HG02642 (cell line): ENCODE data around the gene AEBP1.

Experiments
- ATAC-seq: cut with Tn5 transposase; IDR thresholded peaks from one replicate; pipeline ENCODE4 v1.9.1; 2021; ENCODE audit warnings: mild to moderate bottlenecking; ENCODE audit not compliant: unreplicated experiment, poor library complexity

AEBP1 gene

GRCh38 chr7:44082541-44083207 lies 21.5 kb upstream of the AEBP1 start:
- ATAC-seq = peak; percentile 93

GRCh38 chr7:44083796-44084195 lies 20.3 kb upstream of the AEBP1 start:
- no peak for ATAC-seq

DNA sequence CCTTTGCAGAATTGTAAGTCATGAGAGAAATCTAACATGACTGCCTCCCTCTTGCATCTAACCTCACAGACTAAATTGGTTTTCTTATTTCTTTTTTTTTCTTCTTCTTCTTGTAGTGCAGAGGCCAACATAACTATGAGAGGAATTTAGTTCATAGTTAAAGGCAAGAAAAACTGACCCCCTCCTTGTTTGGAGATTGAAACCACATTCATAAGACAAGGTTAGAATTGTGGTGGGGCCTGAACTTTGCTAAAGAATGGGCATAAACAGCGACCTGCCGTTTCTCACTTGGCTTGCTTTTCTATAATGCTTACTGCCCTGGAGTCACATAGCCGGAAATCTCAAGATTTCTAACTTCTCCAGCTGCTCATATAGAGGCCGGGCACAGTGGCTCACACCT lies 19.4 kb upstream of the AEBP1 start:
- no peak for ATAC-seq

GRCh38 chr7:44085546-44085945 lies 18.6 kb upstream of the AEBP1 start:
- ATAC-seq = no peak

GRCh38 chr7:44086627-44087026 lies 17.5 kb upstream of the AEBP1 start:
- ATAC-seq = no peak

- ATAC-seq = no peak
These were observed 16.0 kb upstream of the AEBP1 start for GRCh38 chr7:44087911-44088838.

DNA sequence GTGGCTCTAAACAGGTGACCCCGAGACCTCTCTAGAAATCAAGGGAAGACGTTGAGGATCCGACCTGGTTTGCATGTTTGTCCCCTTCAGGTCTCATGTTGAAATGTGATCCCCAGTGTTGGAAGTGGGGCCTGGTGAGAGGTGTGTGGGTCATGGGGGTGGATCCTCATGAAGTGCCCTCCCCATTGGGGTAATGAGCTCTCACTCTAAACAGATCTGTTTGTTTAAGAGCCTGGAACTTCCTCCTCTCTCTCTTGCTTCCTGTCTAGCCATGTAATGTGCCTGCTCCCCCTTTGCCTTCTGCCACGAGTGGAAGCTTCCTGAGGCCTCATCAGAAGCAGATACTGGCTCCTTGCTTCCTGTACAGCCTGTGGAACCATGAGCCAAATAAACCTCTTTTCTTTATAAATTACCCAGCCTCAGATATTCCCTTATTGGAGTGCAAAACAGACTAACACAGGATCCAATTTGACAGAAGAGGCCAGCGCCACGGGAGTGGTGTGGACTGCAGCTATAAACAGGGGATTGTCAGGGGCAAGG lies 11.0 kb upstream of the AEBP1 start:
- no peak for ATAC-seq

DNA sequence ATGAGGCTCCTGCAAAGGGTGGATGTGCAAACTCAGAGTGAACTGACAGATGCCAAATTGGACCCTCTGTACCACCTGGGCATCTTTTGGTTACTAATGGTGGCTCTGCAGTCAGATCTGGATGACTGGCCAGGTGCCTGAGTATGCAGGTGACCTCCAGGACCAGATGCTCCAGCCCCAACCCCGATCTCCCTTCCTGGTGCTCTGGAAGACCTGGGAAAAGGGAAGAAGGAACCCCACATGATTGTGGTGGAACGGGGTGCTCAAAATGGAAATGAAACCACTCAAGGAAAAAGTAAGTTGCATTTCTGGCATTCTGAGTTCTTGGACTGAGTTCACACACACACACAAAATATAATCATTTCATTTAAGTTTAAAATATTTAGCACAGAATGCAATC lies 9.8 kb upstream of the AEBP1 start:
- no peak for ATAC-seq

DNA sequence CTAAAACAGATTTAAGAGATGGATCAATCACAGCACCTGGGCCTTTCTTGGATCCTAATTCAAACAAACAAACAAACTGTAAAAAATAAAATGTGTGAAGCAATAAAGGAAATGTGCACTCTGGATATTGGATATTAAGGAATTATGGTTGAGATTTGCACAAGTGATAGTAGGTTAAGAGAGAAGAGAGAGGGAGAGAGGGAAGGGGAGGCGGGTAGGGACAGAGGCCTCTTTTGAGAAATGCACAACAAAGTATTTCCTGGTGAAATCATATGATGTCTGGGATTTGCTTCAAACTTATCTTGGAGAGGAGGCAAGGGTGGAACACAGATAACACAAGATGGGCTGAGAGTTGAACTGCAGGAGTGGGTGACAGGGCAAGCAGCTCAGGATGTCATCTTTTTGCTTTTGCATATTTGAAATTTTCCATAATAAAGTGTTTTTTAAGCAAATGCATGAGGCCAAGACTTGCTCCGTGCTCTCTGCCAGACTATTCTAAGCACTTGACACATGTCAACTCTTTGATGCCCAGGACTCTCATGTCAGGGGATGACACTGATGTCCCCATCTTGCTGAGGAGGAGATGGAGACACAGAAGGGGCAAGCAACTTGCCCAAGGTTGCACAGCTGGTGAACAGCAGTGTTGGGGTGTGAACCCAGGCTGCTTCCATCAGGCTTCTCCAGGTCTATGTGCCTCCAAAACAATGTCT lies 9.1 kb upstream of the AEBP1 start:
- no peak for ATAC-seq

- no peak for ATAC-seq
These were observed 8.4 kb upstream of the AEBP1 start for GRCh38 chr7:44095781-44096180.

DNA sequence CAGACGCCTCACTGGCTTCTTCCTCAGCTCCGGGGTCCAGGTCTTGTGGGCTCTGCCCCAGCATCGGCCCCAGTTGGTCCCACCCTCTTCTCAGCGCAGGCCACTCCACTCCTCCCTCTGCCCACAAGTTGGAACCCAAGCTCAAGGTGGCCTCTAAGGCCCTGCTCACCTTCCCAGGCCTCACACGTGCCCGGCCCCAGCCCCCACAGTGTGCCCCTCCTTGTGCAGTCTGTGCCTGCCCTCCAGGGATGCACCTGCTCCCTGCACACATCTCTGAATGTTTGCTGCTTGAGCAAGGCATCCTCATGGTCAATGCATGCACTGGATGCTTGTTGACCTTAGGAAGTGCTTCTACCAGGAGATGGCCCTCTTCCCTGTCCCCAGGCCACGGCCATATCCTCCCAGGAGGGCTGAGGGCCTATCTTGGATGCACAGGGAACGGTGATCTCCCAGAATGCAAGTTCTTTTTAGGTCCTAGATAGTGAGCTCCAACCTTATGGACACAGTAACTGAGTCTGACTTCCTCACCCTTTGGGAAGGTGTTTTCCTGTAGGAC lies 7.7 kb upstream of the AEBP1 start:
- ATAC-seq = no peak

DNA sequence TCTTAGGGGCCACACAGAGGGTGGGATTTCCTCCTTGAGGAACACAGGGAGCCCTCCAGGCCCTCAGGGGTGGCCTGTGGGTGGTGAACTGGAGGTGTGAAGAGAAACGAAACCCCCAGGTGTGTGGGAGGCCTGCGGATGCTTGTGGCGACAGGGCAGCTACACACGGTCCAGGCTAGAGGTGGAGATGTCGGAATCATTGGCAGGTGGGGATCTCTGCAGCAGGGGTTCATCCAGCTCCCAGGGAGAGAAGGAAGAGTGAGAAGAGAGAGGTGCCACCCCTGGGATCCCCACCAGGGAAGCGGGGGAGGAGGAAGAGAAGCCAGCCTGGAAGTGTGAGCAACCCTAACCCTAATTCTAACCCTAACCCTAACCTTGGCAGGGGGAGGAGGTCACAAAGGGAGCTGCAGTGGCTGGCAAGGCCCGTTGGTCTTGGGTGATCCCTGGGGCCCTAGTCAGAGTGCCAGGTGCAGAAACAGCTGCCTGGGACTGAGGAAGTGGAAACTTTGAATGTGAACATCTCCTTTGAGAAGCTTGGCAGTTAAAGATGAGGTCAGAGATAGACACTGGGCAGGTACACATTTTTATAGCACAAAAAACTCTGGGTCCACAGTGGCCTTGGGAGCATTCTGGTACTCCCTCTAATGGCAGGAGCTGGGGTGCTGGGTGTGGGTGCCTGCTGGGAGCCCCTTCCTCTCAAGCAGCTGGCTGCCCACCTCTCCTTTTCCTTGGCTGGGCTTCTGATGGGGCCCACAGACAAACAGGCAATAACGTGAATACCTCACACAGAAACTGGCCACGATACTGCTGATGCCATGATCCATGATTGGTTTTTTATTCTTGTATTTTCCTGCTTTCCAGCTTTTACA lies 6.8 kb upstream of the AEBP1 start:
- ATAC-seq = peak; percentile 61

DNA sequence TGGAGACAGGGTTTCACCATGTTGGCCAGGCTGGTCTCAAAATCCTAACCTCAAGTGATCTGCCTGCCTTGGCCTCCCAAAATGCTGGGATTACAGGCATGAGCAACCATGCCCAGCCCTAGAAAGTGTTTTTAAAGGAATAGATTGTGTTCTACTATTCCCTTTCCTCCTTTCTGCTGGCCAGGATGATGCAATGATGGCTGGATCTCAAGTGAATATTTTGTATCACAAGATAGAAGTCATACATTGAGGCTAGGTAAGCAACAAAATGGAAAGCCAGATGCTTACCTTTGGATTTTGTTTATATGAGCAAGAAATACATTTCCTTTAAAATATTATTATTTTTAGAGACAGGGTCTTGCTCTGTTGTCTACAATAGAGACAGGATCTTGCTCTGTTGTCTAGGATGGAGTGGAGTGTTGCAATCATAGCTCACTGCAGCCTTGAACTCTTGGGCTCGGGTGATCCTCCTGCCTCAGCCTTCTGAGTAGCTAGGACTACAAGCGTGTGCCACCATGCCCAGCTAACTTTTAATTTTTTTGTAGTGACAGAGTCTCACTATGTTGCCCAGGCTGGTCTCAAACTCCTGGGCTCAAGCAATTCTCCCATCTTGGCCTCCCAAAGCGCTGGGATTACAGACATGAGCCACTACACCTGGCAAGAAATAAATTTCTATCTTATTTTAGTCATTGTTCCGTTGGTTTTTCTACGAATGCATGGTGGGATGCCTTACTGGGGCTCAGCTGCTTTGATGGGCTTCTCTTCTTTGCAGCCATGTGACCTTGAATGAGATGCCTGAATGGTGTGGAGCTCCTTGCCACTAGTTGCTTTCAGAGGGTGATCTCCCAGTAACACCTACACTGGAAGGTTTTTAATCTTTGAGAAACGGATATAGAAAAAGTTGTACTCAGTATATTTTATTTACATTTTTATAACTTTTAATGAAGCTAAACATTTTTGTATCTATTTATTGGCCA lies 5.8 kb upstream of the AEBP1 start:
- no peak for ATAC-seq

DNA sequence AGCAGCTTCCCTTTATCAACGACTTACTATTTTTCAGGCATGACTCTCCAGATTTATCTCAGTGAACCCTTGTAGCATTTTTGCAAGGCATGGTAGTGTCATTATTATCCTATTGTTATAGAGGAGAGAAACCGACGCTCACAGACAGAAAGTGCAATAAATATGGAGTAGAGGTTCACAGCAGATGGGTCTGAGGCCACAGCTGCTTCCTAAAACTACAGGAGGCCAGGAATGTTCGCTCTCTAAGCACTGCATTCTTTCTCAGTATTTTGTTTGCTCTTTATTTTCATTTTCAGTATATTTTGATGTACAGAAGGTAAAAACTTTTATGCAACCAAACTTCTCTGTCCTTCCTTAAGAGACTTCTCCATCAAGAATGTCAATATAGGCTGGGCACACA lies 4.5 kb upstream of the AEBP1 start:
- no peak for ATAC-seq

DNA sequence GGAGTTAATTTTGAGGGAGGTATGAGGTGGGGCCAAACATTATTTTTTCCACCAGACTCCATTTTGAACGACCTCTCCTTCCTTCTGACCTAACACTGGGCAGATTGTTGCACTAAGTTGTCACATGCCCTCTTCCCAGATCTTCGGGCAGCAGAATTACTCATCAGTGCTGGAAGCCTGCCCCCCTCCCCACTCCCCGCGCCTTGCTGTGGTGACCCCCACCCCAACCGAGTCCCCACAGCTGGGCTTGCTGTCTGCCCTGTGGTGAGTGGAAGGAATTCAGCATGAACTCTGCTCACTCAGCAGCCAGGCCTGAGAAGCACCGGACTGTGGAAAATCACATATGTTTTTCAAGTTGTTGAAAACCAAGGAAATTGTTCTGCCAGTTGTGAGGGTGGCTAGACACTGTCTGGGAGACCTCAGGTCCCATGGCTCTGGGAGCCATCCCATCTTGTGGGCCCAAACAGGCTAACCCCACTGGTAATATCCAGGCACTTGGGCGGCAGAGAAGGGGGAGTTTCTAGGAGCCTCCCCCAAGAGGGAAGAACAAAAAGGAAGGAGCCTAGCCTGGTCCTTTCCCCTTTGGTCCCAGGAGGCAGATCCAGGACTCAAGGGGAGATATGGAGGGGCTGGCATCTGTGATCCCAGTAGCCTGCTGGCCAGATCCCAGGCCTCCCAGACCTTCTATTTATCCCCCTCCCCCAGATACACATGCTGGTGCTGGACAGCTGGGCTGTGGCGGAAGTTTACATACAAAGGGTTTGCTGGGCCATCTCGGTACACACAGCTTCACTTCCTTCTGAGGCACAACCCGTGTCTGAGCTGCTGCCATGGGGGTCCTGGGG lies 3.5 kb upstream of the AEBP1 start:
- no peak for ATAC-seq

DNA sequence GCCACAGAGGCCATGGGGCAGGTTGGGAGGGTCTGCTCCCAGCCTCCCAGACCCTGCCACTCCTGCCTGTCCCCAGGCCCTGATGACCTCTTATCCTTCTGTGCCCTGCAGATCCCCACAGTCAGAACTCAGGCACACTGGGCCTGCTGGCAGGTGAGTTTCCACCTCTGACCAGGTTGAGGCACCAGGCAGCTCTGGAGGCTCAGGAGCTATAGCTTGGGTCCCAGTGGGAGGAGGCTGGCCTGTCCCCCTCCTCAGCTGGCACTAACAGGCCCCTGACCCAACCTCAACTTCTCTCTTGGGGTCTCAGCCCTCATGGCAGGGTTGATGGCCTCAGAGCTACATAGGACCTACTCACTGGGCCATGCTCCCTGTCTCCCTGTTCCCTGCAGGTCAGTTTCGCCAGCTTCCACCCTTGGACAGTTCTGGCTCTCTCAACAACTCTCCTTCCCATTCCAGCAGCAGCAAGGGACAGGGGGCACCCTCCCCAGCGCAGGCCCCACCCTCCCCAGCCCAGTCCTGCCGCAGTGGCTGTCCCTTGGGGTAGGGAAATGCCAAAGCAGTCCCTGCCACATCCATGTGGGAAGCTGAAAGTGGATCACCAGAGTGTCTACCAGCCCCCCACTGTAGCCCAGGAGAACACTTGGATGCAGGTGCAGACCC lies 2.7 kb upstream of the AEBP1 start:
- ATAC-seq = no peak
